GM23338 (cell line): Measurements from ENCODE around the gene FOXN4. TPM values are rescaled to one million over a fixed set of nuclear protein-coding genes. Genes with fewer than 3 reads are reported as not detected.

Experiments
- ATAC-seq: fragments of 200-7000 bp; cut with Tn5 transposase; 3 replicates; pipeline ENCODE4 v1.9.1; 2020
- DNase-seq: peaks from one replicate; pipeline ENCODE4 v3.0.0-alpha.2; 2015; ENCODE audit warnings: low spot score
- H2AFZ ChIP-seq: fragments of 200-600 bp; sonication (generic); 2 replicates; pipeline ENCODE4 v1.8.0; 2016; ENCODE audit warnings: antibody characterized with exemption, mild to moderate bottlenecking, moderate library complexity
- H3F3A ChIP-seq: fragments of 200-600 bp; sonication (generic); replicated peaks from 2 replicates; pipeline ENCODE4 v1.8.0; 2017; ENCODE audit warnings: antibody characterized with exemption, mixed run types, low read depth
- H3K27ac ChIP-seq: fragments of 200-600 bp; sonication (generic); 2 replicates; pipeline ENCODE4 v1.6.1; 2016; ENCODE audit warnings: low read depth
- H3K27me3 ChIP-seq: fragments of 200-600 bp; sonication (generic); 2 replicates; pipeline ENCODE4 v1.8.0; 2016; ENCODE audit warnings: mild to moderate bottlenecking, mixed run types, moderate library complexity; ENCODE audit not compliant: insufficient read depth
- H3K36me3 ChIP-seq: fragments of 200-600 bp; sonication (generic); 2 replicates; pipeline ENCODE4 v1.8.0; 2016; ENCODE audit warnings: mild to moderate bottlenecking; ENCODE audit not compliant: insufficient read depth
- H3K4me1 ChIP-seq: fragments of 200-600 bp; sonication (generic); 2 replicates; pipeline ENCODE4 v1.8.0; 2016; ENCODE audit warnings: mild to moderate bottlenecking, moderate library complexity; ENCODE audit not compliant: insufficient read depth
- H3K4me2 ChIP-seq: fragments of 200-600 bp; sonication (generic); 2 replicates; pipeline ENCODE4 v1.7.1; 2017; ENCODE audit warnings: mixed run types
- H3K4me3 ChIP-seq: fragments of 200-600 bp; sonication (generic); 2 replicates; pipeline ENCODE4 v1.6.1; 2016; ENCODE audit warnings: mixed run types
- H3K79me2 ChIP-seq: fragments of 200-600 bp; sonication (generic); replicated peaks from 2 replicates; pipeline ENCODE4 v1.8.0; 2017; ENCODE audit warnings: mild to moderate bottlenecking; ENCODE audit not compliant: insufficient read depth
- H3K9me2 ChIP-seq: fragments of 200-600 bp; sonication (generic); 2 replicates; pipeline ENCODE4 v1.8.0; 2017; ENCODE audit not compliant: insufficient read depth
- H4K20me1 ChIP-seq: fragments of 200-600 bp; sonication (generic); replicated peaks from 2 replicates; pipeline ENCODE4 v1.8.0; 2017; ENCODE audit warnings: mild to moderate bottlenecking; ENCODE audit not compliant: insufficient read depth
- H3K27ac Mint-ChIP-seq: 2 replicates; pipeline ENCODE4 v1.8.0; 2020; ENCODE audit warnings: inconsistent platforms, mild to moderate bottlenecking, moderate library complexity, mixed read lengths
- H3K27me3 Mint-ChIP-seq: 3 replicates; pipeline ENCODE4 v1.8.0; 2022; ENCODE audit warnings: low read depth, mild to moderate bottlenecking, moderate library complexity, mixed read lengths, inconsistent platforms; ENCODE audit not compliant: insufficient read depth, poor library complexity
- H3K36me3 Mint-ChIP-seq: 3 replicates; pipeline ENCODE4 v1.8.0; 2021; ENCODE audit warnings: low read depth, mild to moderate bottlenecking, inconsistent platforms, moderate library complexity, mixed read lengths
- H3K4me1 Mint-ChIP-seq: 3 replicates; pipeline ENCODE4 v1.8.0; 2020; ENCODE audit warnings: mild to moderate bottlenecking, inconsistent platforms, mixed read lengths
- H3K4me3 Mint-ChIP-seq: 3 replicates; pipeline ENCODE4 v1.8.0; 2021; ENCODE audit warnings: moderate library complexity, mild to moderate bottlenecking, inconsistent platforms, mixed read lengths
- H3K9me3 Mint-ChIP-seq: 3 replicates; pipeline ENCODE4 v1.8.0; 2020; ENCODE audit warnings: moderate library complexity, mild to moderate bottlenecking, inconsistent platforms, mixed read lengths
- CTCF ChIP-seq, 2 experiments: fragments of 200-600 bp in 1 of 2; sonication (generic) in 1 of 2; conservative IDR thresholded peaks; 2 replicates each; pipeline versions ENCODE4 v1.5.1 to v1.6.1; 2016 to 2017; ENCODE audit warnings: antibody characterized with exemption in 2 of 2, low read depth in 2 of 2, mild to moderate bottlenecking in 2 of 2, moderate library complexity in 1 of 2
- EZH2 ChIP-seq: fragments of 200-600 bp; sonication (generic); IDR thresholded peaks from one replicate; pipeline ENCODE4 v1.8.0; 2017; ENCODE audit warnings: antibody characterized with exemption, mild to moderate bottlenecking, low read depth; ENCODE audit not compliant: unreplicated experiment
- NANOG ChIP-seq: IDR thresholded peaks from 2 replicates; pipeline ENCODE4 v1.6.1; 2016; ENCODE audit warnings: antibody characterized with exemption, borderline replicate concordance
- POLR2AphosphoS5 ChIP-seq: IDR thresholded peaks from 2 replicates; pipeline ENCODE4 v1.6.1; 2016; ENCODE audit warnings: antibody characterized with exemption, low read depth
- REST ChIP-seq: IDR thresholded peaks from one replicate; pipeline ENCODE4 v1.6.1; 2018; ENCODE audit warnings: antibody characterized with exemption; ENCODE audit not compliant: unreplicated experiment
- STAT1 ChIP-seq: IDR thresholded peaks from one replicate; pipeline ENCODE4 v1.6.1; 2016; ENCODE audit warnings: antibody characterized with exemption; ENCODE audit not compliant: unreplicated experiment
- ZNF114 ChIP-seq: fragments of 250-450 bp; sonication (Bioruptor Pico); IDR thresholded peaks from 2 replicates; pipeline ENCODE4 v1.5.0; 2020; ENCODE audit warnings: mild to moderate bottlenecking, moderate library complexity
- polyA plus RNA-seq: library from polyadenylated mRNA; unstranded; fragments of >200 nt; fragmentation: Nextera tagmentation; extraction: Ambion mirVana; gene quantifications from 2 replicates; pipeline ENCODE4 v1.2.1, GENCODE V29; 2016
- total RNA-seq: library from RNA; depleted of rRNA; stranded (reverse); fragments of >200 nt; shearing (Covaris generic); gene quantifications from 2 replicates; pipeline ENCODE4 v1.2.3, GENCODE V29; 2014

FOXN4 gene
- total and polyA plus RNA-seq, 2 experiments from 2014 or later: 0.35 to 0.47 TPM

- no peaks in the 10 kb centered on the region for H3K36me3 ChIP-seq
- no peak for DNase-seq
- H3K4me1 ChIP-seq: peaks cover 14% of the 10 kb centered on the region
- no peak overlapping the region for H3K4me2 ChIP-seq
- H3K9me2 ChIP-seq: no peaks in the 10 kb centered on the region
- H3K27ac ChIP-seq: no peak overlapping the region
- H3K4me1 Mint-ChIP-seq: peaks cover 6% of the 10 kb centered on the region; the same call in 2 of the 3 replicates
- H3K27me3 Mint-ChIP-seq: peaks cover 43% of the 10 kb centered on the region
- H2AFZ ChIP-seq: no peak overlapping the region
- no peaks in the 10 kb centered on the region for H3F3A ChIP-seq
- no peak overlapping the region for H3K4me3 ChIP-seq
- H3K36me3 Mint-ChIP-seq: no peaks in the 10 kb centered on the region; the same call in 2 of the 3 replicates
- peaks cover 49% of the 10 kb centered on the region for H3K27me3 ChIP-seq
- H3K9me3 Mint-ChIP-seq: no peaks in the 10 kb centered on the region
- ATAC-seq: no peak
- no peak for TF ChIP-seq NANOG
- no peak for TF ChIP-seq POLR2AphosphoS5
- TF ChIP-seq STAT1: no peak
- no peak for TF ChIP-seq ZNF114 (CRISPR knock-in tag)
- no peak overlapping the region for H3K27ac Mint-ChIP-seq
- no peaks in the 10 kb centered on the region for H3K79me2 ChIP-seq
- no peak overlapping the region for H3K4me3 Mint-ChIP-seq
- no peaks in the 10 kb centered on the region for H4K20me1 ChIP-seq
These were observed 2.0 kb downstream of the FOXN4 start for GRCh38 chr12:109307051-109307450.

- Histone ChIP-seq H2AFZ (no peak overlapping the region), H3F3A (no peaks in the 10 kb centered on the region), H3K4me3 (no peak overlapping the region), H3K4me1 (peaks cover 11% of the 10 kb centered on the region; the same call in 1 of the 2 replicates), H3K79me2 (no peaks in the 10 kb centered on the region), H3K27me3 (peaks cover 34% of the 10 kb centered on the region), H3K27ac (no peak overlapping the region), H3K36me3 (no peaks in the 10 kb centered on the region), H4K20me1 (no peaks in the 10 kb centered on the region), H3K4me2 (no peak overlapping the region), H3K9me2 (no peaks in the 10 kb centered on the region)
- H3K4me1 Mint-ChIP-seq: peaks cover 7% of the 10 kb centered on the region
- no peak for ATAC-seq
- DNase-seq: no peak
- no peak overlapping the region for H3K4me3 Mint-ChIP-seq
- H3K9me3 Mint-ChIP-seq: no peaks in the 10 kb centered on the region
- H3K27ac Mint-ChIP-seq: no peak overlapping the region
- peaks cover 29% of the 10 kb centered on the region for H3K27me3 Mint-ChIP-seq
- no peak for TF ChIP-seq EZH2
- no peak for TF ChIP-seq CTCF (conservative IDR thresholded peaks at IDR 0.05; ENCODE audit: low read depth in 2 of 2)
- TF ChIP-seq REST: no peak
- no peaks in the 10 kb centered on the region; the same call in 2 of the 3 replicates for H3K36me3 Mint-ChIP-seq
These were observed 3.5 kb downstream of the FOXN4 start for GRCh38 chr12:109305547-109305946.
